Small intestine (tissue), 7 donors: ENCODE data around the gene GPBP1L1. TPM values are rescaled to one million over a fixed set of nuclear protein-coding genes. Genes with fewer than 3 reads are reported as not detected.
"Not testable (repeated sequence)": the region's sequence is repeated elsewhere in the genome, so short reads cannot be mapped to it uniquely, and the experiment has no call there.

Source experiments
- DNase-seq, 2 donors: peaks; one replicate each; pipeline versions ENCODE4 v3.0.0 to v3.0.0-alpha.2; 2013
- FAIRE-seq: peaks from 2 replicates; lab custom pipeline; 2012; peaks lifted over from hg19 to GRCh38; lab: Jason Lieb, UNC
- H3K27ac ChIP-seq, 3 donors: one replicate each; pipeline ENCODE4 v1.5.1; 2013; ENCODE audit warnings: low read length in 2 of 3, mild to moderate bottlenecking in 2 of 3, control low read depth in 1 of 3, inconsistent platforms in 1 of 3, low read depth in 1 of 3, moderate library complexity in 1 of 3
- H3K27me3 ChIP-seq, 3 donors: one replicate each; pipeline ENCODE4 v1.6.1; 2013; ENCODE audit warnings: low read length in 3 of 3, inconsistent platforms in 1 of 3; ENCODE audit not compliant: control insufficient read depth in 3 of 3, insufficient read depth in 3 of 3
- H3K36me3 ChIP-seq, 3 donors: one replicate each; pipeline ENCODE4 v1.6.1; 2013; ENCODE audit warnings: low read length in 3 of 3, inconsistent platforms in 1 of 3, low read depth in 1 of 3, mild to moderate bottlenecking in 1 of 3, moderate library complexity in 1 of 3; ENCODE audit not compliant: control insufficient read depth in 3 of 3, insufficient read depth in 2 of 3
- H3K4me1 ChIP-seq, 3 donors: one replicate each; pipeline ENCODE4 v1.6.1; 2013; ENCODE audit warnings: low read length in 2 of 3, inconsistent platforms in 1 of 3, low read depth in 1 of 3, mild to moderate bottlenecking in 1 of 3, moderate library complexity in 1 of 3; ENCODE audit not compliant: control insufficient read depth in 3 of 3, insufficient read depth in 2 of 3
- H3K4me3 ChIP-seq, 3 donors: one replicate each; pipeline ENCODE4 v1.5.1; 2013; ENCODE audit warnings: low read length in 3 of 3, control low read depth in 1 of 3, inconsistent platforms in 1 of 3, low read depth in 1 of 3, mild to moderate bottlenecking in 1 of 3, moderate library complexity in 1 of 3
- H3K9me3 ChIP-seq, 2 donors: one replicate each; pipeline ENCODE4 v1.6.1; 2013; ENCODE audit warnings: low read depth in 1 of 2, low read length in 1 of 2; ENCODE audit not compliant: control insufficient read depth in 2 of 2, insufficient read depth in 1 of 2
- WGBS, 3 donors: extraction: QIAGEN DNeasy Blood & Tissue Kit; methylation state at CpG; one replicate each; pipeline ENCODE4 v1.1.7; 2013; 5-methylcytosine and 5-hydroxymethylcytosine counted together
- polyA plus RNA-seq, 4 donors: library from polyadenylated mRNA; stranded (reverse) in 3 of 4; unstranded in 1 of 4; fragments of 200-250 nt in 3 of 4; fragments of 120-200 nt in 1 of 4; gene quantifications; one replicate each; pipeline versions ENCODE4 v1.2.1 to v1.2.3, GENCODE V29; 2013
- donor health status: healthy with polysubstance abuse.
- donor health status: control.
- donor health status: control.
- donor health status: Bipolar disorder and iron deficiency.
- donor health status: healthy.

Gene GPBP1L1
- polyA plus RNA-seq, 4 donors, result 74.2 to 112 (median 95.5) TPM

DNA sequence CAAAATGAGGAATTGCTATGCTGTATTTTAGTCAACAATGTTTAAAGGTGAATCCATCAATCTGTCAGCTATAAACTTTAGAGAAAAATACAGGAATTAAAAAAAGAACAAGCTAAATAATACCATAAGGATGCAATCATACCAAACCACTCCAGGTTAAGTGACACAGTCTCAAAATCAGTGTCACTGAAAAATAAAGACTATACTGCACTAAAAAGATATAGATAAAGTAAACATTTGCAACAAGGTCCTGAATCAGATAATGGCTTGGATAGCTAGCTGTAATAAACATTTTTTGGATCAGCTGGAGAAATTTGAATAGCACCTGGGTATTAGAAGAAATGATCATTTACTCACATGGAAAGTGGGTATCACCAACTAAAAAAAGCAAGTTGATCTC, 7.8 kb downstream of the GPBP1L1 start:
- H3K9me3 ChIP-seq, result no peaks in the 10 kb centered on the region
- FAIRE-seq (no peak), DNase-seq (no peak)
- no peak overlapping the region for H3K4me3 ChIP-seq
- H3K4me1 ChIP-seq, result peaks cover 4 to 9% (median 6%) of the 10 kb centered on the region in 3 donors
- H3K27ac ChIP-seq, result no peak overlapping the region
- H3K27me3 ChIP-seq, result no peaks in the 10 kb centered on the region
- peaks cover 0 to 12% (median 3%) of the 10 kb centered on the region in 3 donors for H3K36me3 ChIP-seq

DNA sequence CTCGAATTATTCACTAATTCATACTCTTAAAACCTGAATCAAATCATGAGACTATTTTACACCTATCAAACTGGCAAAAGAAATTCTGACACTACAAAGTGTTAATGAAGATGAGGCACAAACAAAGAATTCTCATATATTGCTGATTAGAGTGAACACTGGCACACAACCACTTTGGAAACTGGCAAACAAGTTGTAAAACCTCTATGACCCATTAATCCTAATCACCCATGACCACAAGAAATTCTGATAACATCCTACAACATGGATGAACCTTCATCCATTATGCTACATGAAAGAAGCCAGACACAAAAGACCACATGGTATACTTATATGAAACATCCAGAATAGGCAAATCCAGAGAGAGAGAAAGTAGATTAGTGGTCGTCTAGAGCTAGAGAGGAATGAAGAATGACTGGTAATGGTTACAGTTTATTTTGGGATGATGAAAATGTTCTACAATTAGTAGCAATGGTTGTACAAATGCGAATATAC, 8.5 kb downstream of the GPBP1L1 start:
- H3K4me1 ChIP-seq, result peaks cover 4 to 9% (median 9%) of the 10 kb centered on the region in 3 donors
- H3K27me3 ChIP-seq, result no peaks in the 10 kb centered on the region
- peaks cover 0 to 12% (median 3%) of the 10 kb centered on the region in 3 donors for H3K36me3 ChIP-seq
- no peak overlapping the region for H3K27ac ChIP-seq
- no peak overlapping the region for H3K4me3 ChIP-seq
- DNase-seq, result peak in 1 of 2 donors; percentile 20
- FAIRE-seq, result no peak
- WGBS, 3 donors, result 41 to 56% (median 43%) methylated on average over 3 of the region's 3 CpGs
- no peaks in the 10 kb centered on the region for H3K9me3 ChIP-seq

DNA sequence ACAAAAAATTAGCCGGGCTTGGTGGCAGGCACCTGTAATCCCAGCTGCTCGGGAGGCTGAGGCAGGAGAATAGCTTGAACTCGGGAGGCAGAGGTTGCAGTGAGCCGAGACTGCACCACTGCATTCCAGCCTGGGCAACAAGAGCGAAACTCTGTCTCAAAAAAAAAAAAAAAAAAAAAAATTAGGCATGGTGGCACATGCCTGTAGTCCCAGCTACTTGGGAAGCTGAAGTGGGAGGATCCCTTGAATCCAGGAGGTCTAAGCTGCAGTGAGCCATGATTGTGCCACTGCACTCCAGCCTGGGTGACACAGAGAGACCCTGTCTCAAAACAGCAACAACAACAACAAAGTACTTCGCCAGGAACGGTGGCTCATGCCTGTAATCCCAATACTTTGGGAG, 9.8 kb downstream of the GPBP1L1 start:
- not testable (repeated sequence) for H3K4me1 ChIP-seq, H3K27me3 ChIP-seq, DNase-seq, H3K27ac ChIP-seq, H3K4me3 ChIP-seq, H3K9me3 ChIP-seq, FAIRE-seq
- H3K36me3 ChIP-seq, result peaks cover 0 to 16% (median 3%) of the 10 kb centered on the region in 3 donors
- WGBS, 3 donors, result 76 to 94% (median 83%) methylated on average over 6 to 7 of the region's 7 CpGs

DNA sequence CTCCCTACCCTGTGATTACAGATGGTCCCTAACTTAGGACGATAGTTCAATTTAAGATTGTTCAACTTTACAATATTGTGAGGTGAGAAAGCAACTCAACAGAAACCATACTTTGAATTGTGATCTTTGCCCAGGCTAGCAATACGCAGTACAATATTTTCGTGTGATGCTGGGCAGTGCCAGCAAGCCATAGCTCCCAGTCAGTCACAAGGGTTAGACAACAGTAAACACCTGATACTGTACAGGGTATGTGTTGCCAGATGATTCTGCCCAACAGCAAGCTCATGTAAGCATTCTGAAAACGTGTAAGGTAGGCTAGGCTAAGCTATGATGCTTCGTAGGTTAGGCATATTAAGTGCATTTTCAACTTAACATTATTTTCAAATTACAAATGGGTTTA, 11.9 kb downstream of the GPBP1L1 start:
- FAIRE-seq (no peak), DNase-seq (peak; percentile 27 to 73)
- Histone ChIP-seq H3K36me3 (peaks cover 0 to 17% (median 3%) of the 10 kb centered on the region in 3 donors), H3K9me3 (no peaks in the 10 kb centered on the region), H3K27ac (no peak overlapping the region), H3K4me3 (no peak overlapping the region), H3K4me1 (peaks cover 2 to 8% (median 5%) of the 10 kb centered on the region in 3 donors), H3K27me3 (no peaks in the 10 kb centered on the region)
- 21 to 63% (median 44%) methylated on average over 5 of the region's 5 CpGs for WGBS, 3 donors

DNA sequence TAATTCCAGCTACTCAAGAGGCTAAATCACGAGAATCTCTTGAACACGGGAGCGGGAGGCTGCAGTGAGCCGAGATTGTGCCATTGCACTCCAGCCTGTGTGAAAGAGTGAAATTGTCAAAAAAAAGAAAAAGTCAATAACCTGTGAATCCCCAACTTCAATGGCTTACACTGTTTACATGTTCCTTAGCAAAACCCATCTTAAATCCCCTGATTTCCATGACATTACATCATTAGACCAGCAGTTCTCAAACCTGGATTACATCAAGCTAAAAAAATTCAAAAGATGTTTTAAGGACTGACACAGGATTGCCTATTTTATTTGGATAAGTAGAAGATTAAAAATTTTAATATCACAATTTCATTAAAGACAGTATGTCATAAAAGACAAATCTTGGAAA, 12.4 kb downstream of the GPBP1L1 start:
- H3K27ac ChIP-seq, result no peak overlapping the region
- DNase-seq (no peak), FAIRE-seq (no peak)
- H3K4me1 ChIP-seq, result peaks cover 4 to 10% (median 5%) of the 10 kb centered on the region in 3 donors
- no peak overlapping the region for H3K4me3 ChIP-seq
- H3K36me3 ChIP-seq, result peaks cover 0 to 19% (median 3%) of the 10 kb centered on the region in 3 donors
- H3K27me3 ChIP-seq, result no peaks in the 10 kb centered on the region
- WGBS, 3 donors, result 78 to 90% (median 85%) methylated on average over 4 of the region's 4 CpGs
- H3K9me3 ChIP-seq, result no peaks in the 10 kb centered on the region

DNA sequence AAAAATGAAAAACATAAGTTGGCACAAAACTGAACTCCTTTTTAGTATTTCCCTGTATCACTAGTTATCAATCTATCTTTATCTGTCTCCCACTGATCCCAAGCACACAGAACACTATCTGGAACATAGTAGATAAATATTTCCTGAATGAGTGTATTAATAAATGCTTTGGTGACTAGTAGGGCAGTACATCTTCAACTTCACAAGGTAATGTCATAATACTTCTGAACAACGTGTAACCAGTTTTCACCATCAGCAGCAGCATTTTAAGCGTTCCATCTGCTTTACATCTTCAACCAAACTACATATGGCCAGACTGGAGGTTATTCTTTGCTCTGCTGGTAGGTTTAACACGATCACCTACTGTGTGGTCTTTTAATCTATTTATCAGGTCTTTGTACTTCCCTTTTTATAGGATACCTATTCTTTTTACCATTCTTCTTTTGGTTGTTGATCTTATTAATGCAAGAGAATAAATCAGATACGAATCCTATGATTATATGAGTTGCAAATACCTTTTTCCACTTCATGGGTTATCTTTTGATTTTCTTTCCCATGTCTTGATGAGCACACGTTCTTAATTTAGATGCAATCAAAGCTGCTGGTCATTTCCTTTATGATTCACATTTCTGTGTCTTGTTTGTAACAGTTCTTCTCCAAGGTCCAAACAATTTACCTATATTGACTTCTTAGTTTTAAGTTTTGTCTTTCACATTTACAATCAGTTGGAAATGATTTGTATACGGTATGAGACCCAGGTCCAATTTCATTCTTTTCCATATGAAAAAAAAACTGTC, 16.3 kb downstream of the GPBP1L1 start:
- Histone ChIP-seq H3K27ac (no peak overlapping the region), H3K27me3 (no peaks in the 10 kb centered on the region), H3K36me3 (peaks cover 0 to 20% (median 3%) of the 10 kb centered on the region in 3 donors), H3K9me3 (no peaks in the 10 kb centered on the region), H3K4me3 (no peak overlapping the region), H3K4me1 (peaks cover 3 to 10% (median 7%) of the 10 kb centered on the region in 3 donors)
- no peak for FAIRE-seq
- no peak for DNase-seq
- WGBS, 3 donors, result 62 to 74% (median 70%) methylated on average over 6 of the region's 6 CpGs

DNA sequence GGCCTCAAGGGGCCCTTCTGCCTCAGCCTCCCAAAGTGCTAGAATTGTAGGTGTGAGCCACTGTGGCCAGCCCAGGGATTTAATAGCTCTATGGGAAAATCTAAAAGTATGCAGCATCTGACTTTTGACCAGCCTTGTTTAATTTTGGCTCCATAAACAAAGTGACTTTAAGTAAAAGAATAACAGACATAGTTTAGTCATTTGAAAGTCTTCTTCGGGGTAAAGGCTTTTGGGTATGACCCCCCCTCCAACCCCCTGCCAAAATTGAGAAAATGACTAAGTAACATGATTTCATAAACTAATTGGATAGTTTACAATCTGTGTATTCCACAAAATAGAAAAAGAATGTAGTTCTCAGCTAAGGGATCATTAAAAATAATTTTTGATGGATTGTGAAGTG, 17.0 kb downstream of the GPBP1L1 start:
- Histone ChIP-seq H3K4me1 (peaks cover 3 to 10% (median 7%) of the 10 kb centered on the region in 3 donors), H3K27ac (no peak overlapping the region), H3K4me3 (no peak overlapping the region), H3K27me3 (no peaks in the 10 kb centered on the region), H3K9me3 (no peaks in the 10 kb centered on the region), H3K36me3 (peaks cover 0 to 26% (median 3%) of the 10 kb centered on the region in 3 donors)
- no peak for FAIRE-seq
- WGBS, 3 donors, result 24 to 63% (median 31%) methylated on average over 1 of the region's 1 CpG
- DNase-seq, result no peak

DNA sequence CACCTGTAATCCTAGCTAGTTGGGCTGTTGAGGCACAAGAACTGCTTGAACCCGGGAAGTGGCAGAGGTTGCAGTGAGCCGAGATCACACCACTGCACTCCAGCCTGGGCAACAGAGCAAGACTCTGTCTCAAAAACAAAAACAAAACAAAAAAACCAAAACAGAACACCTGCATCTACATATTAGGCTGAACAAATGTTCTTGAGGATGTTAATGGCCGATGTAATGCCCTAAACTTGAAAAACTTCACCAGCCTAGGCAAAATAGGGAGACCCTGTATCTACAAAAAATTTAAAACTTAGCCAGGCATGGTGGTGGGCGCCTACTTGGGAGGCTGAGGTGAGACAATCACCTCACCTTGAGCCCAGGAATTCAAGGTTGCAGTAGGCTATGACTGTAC, 17.8 kb downstream of the GPBP1L1 start:
- 90 to 92% (median 91%) methylated on average over 4 of the region's 4 CpGs for WGBS, 3 donors
- DNase-seq, result no peak
- no peak overlapping the region for H3K27ac ChIP-seq
- no peaks in the 10 kb centered on the region for H3K27me3 ChIP-seq
- no peak for FAIRE-seq
- peaks cover 3 to 10% (median 7%) of the 10 kb centered on the region in 3 donors for H3K4me1 ChIP-seq
- H3K36me3 ChIP-seq, result peaks cover 0 to 23% (median 0%) of the 10 kb centered on the region in 3 donors
- no peaks in the 10 kb centered on the region for H3K9me3 ChIP-seq
- no peak overlapping the region for H3K4me3 ChIP-seq
